ENCODE measurements around the gene NFATC2IP.

NFATC2IP gene

GRCh38 chr16:28990375-28991040, 39.8 kb downstream of the NFATC2IP start:
- Histone ChIP-seq H3K79me2 (ENCODE audit: insufficient read depth, low read depth) (no peaks in the 10 kb centered on the region; the same call in 1 of the 2 replicates), H3K4me1 (ENCODE audit: low read depth, poor library complexity, severe bottlenecking) (peaks cover 4% of the 10 kb centered on the region), H4K20me1 (ENCODE audit: insufficient read depth) (no peaks in the 10 kb centered on the region), H3K4me3 (IDR thresholded peaks at IDR 0.05; ENCODE audit: insufficient read depth, low read depth, low read length) (no peak overlapping the region), H3K4me2 (no peak overlapping the region), H3K9ac (no peak overlapping the region), H3K27ac (no peak overlapping the region), H3K36me3 (ENCODE audit: insufficient read depth) (no peaks in the 10 kb centered on the region), H3K27me3 (ENCODE audit: insufficient read depth, low read depth) (no peaks in the 10 kb centered on the region), H2AFZ (ENCODE audit: low read depth) (no peak overlapping the region)
- TF ChIP-seq, protein P1, sequence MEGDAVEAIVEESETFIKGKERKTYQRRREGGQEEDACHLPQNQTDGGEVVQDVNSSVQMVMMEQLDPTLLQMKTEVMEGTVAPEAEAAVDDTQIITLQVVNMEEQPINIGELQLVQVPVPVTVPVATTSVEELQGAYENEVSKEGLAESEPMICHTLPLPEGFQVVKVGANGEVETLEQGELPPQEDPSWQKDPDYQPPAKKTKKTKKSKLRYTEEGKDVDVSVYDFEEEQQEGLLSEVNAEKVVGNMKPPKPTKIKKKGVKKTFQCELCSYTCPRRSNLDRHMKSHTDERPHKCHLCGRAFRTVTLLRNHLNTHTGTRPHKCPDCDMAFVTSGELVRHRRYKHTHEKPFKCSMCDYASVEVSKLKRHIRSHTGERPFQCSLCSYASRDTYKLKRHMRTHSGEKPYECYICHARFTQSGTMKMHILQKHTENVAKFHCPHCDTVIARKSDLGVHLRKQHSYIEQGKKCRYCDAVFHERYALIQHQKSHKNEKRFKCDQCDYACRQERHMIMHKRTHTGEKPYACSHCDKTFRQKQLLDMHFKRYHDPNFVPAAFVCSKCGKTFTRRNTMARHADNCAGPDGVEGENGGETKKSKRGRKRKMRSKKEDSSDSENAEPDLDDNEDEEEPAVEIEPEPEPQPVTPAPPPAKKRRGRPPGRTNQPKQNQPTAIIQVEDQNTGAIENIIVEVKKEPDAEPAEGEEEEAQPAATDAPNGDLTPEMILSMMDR (conservative IDR thresholded peaks at IDR 0.05; ENCODE audit: low read depth, low read length) = no peak

GRCh38 chr16:28991687-28992086, 41.0 kb downstream of the NFATC2IP start:
- Histone ChIP-seq H3K36me3 (ENCODE audit: insufficient read depth) (no peaks in the 10 kb centered on the region), H3K4me3 (IDR thresholded peaks at IDR 0.05; ENCODE audit: insufficient read depth, low read depth, low read length) (no peak overlapping the region), H2AFZ (ENCODE audit: low read depth) (no peak overlapping the region), H3K79me2 (ENCODE audit: insufficient read depth, low read depth) (no peaks in the 10 kb centered on the region), H3K27me3 (ENCODE audit: insufficient read depth, low read depth) (no peaks in the 10 kb centered on the region), H3K27ac (no peak overlapping the region), H3K4me1 (ENCODE audit: low read depth, poor library complexity, severe bottlenecking) (no peaks in the 10 kb centered on the region), H3K9ac (no peak overlapping the region), H4K20me1 (ENCODE audit: insufficient read depth) (no peaks in the 10 kb centered on the region), H3K4me2 (no peak overlapping the region)
- TF ChIP-seq, protein P1 (conservative IDR thresholded peaks at IDR 0.05; ENCODE audit: low read depth, low read length) = no peak

DNA sequence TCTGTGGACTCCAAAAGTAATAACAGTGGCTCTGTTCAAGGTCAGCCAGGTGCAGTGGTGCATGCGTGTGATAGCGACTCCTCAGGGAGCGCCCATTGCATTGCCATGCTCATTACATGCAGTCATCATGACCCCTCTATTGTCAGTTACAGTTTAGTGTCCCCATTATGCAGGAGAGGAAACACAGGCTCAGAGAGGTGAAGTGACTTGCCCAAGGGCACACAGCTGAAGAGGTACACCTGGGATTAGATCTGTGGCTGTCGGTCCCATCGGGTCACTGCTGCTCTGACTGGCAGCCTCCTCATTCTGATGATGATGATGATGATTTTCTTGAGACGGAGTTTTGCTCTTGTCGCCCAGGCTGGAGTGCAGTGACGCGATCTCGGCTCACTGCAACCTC, 41.8 kb downstream of the NFATC2IP start:
- H3K79me2 ChIP-seq (ENCODE audit: insufficient read depth, low read depth) = no peaks in the 10 kb centered on the region
- H3K9ac ChIP-seq = no peak overlapping the region
- H3K27ac ChIP-seq = no peak overlapping the region
- TF ChIP-seq, protein P1 (conservative IDR thresholded peaks at IDR 0.05; ENCODE audit: low read depth, low read length) = no peak
- no peaks in the 10 kb centered on the region for H4K20me1 ChIP-seq (ENCODE audit: insufficient read depth)
- H3K27me3 ChIP-seq (ENCODE audit: insufficient read depth, low read depth) = no peaks in the 10 kb centered on the region
- H3K4me1 ChIP-seq (ENCODE audit: low read depth, poor library complexity, severe bottlenecking) = no peaks in the 10 kb centered on the region
- no peak overlapping the region for H3K4me2 ChIP-seq
- H3K36me3 ChIP-seq (ENCODE audit: insufficient read depth) = no peaks in the 10 kb centered on the region
- no peak overlapping the region for H2AFZ ChIP-seq (ENCODE audit: low read depth)
- H3K4me3 ChIP-seq (IDR thresholded peaks at IDR 0.05; ENCODE audit: insufficient read depth, low read depth, low read length) = no peak overlapping the region

GRCh38 chr16:28998837-28999236, 48.1 kb downstream of the NFATC2IP start:
- no peaks in the 10 kb centered on the region for H3K4me1 ChIP-seq (ENCODE audit: low read depth, poor library complexity, severe bottlenecking)
- TF ChIP-seq, protein P1 (conservative IDR thresholded peaks at IDR 0.05; ENCODE audit: low read depth, low read length) = no peak

More at GRCh38 chr16:28998837-28999236, 48.1 kb downstream of the NFATC2IP start:
- Histone ChIP-seq H3K9ac (no peak overlapping the region), H3K27ac (no peak overlapping the region), H4K20me1 (ENCODE audit: insufficient read depth) (no peaks in the 10 kb centered on the region), H3K4me2 (no peak overlapping the region), H3K36me3 (ENCODE audit: insufficient read depth) (no peaks in the 10 kb centered on the region), H3K79me2 (ENCODE audit: insufficient read depth, low read depth) (no peaks in the 10 kb centered on the region), H2AFZ (ENCODE audit: low read depth) (no peak overlapping the region), H3K27me3 (ENCODE audit: insufficient read depth, low read depth) (no peaks in the 10 kb centered on the region), H3K4me3 (IDR thresholded peaks at IDR 0.05; ENCODE audit: insufficient read depth, low read depth, low read length) (no peak overlapping the region)

All from KMS-11 (cell line).